ENCODE results near the gene CD300LF. TPM values are rescaled to one million over a fixed set of nuclear protein-coding genes. Genes with fewer than 3 reads are reported as not detected.
A peak's percentile ranks its signal among the peaks of the same experiment; 100 is the strongest.

Gene CD300LF
- not detected in 2 replicates for total RNA-seq

DNA sequence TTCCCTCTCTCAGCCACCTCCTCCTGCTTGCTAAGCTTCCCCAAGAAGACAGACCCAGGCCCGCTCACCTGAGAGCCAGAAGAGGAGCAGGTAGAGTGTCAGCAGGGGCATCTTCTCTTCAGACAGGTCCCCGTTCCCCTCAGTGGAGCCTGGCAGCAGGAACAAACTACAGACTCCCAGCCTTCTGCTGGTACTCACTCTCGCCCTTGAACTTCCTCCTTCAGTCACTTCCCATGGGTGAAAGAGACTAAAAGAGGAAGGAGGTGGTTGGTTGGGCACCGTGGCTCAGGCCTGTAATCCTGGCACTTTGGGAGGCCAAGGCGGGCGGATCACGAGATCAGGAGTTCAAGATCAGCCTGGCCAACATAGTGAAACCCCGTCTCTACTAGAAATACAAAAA lies at the start of gene CD300LF:
Gene CD300LF (minus strand): TSS at position 168 of the 400 bp plus-strand sequence. CDS start 57 bp downstream, at position 111.
- DNase-seq (ENCODE audit: low read depth, low spot score) = no peak

DNA sequence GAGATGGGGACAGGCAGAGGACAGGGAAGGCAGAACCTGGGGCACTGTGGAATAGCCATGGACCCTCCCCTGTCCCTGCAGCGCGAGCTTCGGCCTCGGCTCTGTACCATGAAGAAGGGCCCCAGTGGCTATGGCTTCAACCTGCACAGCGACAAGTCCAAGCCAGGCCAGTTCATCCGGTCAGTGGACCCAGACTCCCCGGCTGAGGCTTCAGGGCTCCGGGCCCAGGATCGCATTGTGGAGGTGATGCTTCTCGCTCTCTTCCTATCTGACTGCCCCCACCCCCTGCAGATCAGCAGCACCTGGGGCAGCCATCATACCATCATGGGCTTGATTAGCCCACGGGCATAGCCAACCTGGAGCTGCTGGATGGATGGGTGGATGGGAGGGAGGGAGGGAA lies 49.2 kb upstream of the CD300LF start:
- DNase-seq (ENCODE audit: low read depth, low spot score) = no peak

DNA sequence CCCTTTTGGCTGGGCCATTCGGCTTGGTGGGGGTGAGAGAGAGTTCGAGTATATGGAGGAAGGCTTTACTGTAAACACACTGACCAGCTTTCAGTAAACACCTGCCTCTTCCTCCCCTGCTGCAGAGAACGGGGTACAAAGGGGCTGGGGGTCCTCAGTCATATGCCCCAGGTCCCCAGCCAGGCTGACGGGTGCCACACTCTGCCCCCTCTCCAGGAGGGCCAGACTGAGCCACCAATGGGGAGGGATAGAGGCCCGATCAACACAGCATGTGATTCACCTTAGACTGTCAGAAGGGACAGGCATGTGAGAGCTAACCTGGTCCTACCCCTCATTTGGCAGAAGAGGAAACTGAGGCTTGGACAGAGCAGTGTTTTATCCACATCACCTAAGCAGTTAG lies 48.7 kb upstream of the CD300LF start:
- DNase-seq (ENCODE audit: low read depth, low spot score) = no peak

DNA sequence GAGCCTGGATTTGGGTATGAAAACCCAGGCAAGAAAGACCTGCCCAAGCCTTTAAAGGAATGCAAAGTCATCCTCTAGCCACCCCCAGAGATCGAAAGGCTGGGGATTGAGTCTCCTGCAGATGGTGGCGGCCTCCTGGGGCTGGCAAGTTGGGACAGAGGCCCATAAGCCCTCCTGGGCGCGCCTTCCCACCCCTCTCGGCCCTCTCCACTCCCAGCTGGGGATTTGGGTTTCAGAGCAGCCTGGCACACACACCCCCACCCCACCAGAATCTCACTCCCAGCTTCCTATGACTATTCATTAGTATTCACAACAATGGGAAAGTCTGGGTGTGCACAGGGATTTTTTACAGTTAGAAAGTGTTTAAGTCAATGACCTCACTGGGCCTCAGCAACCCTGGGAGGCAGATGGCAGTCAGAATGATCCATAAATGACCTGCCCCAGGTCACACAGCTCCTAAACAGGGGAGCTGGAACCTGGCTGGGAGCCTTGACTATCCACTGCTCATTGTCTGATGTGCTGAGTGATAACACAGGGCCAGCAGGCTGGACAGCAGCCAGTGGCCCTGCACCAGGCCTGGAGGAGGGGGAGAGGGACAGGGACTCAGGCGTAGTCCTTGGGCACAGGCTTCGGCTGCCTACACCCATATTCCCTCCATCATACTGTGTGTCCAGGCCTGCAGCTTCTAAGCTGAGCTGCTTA lies 47.8 kb upstream of the CD300LF start:
- no peak for DNase-seq (ENCODE audit: low read depth, low spot score)

DNA sequence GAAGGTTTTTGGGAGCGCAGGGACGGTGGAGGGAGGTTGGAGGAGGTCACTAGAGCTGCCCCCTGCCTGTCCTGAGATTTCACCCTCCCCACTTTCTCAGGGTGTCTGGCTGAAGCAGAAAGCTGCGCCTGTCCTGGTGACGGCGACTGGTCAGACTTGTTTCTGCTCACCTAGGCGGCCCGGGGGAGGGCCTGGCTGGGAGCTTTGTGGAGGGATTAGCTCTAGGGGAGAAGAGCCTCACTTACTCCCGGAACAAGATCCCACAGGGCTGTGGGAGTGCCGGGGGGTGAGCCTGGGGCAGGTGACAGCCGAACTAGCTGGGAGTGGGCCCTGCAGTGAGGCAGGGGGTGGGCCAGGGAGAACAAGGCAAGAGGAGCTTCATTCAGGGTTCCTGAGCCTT lies 47.2 kb upstream of the CD300LF start:
- no peak for DNase-seq (ENCODE audit: low read depth, low spot score)

DNA sequence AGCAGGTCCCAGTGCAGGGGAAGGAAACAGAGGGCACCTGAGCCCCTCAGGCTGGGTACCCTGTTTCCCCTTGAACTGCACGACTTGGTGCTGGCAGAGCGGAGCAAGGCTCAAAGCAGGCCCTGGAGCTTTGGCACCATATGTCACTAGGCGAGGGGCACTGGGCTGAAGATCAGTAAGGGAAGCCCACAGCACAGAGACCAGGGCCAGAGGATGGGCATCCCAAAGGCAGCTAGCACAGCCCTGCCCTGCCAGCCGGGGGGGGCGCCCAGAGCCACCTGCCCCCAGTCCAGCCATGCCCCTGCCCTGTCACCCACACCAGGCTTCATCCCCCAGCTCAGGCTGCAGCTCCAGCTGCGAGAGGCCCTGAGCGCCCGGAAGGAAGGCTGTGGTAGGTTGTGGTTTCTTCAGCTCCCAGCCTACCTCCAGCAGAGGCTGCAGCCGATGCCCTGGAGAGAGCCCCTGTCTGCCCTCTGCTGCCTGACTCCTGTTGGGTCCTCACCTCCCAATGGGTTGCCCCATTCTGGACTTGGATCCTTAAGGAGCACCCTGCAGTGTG lies 46.6 kb upstream of the CD300LF start:
- no peak for DNase-seq (ENCODE audit: low read depth, low spot score)

DNA sequence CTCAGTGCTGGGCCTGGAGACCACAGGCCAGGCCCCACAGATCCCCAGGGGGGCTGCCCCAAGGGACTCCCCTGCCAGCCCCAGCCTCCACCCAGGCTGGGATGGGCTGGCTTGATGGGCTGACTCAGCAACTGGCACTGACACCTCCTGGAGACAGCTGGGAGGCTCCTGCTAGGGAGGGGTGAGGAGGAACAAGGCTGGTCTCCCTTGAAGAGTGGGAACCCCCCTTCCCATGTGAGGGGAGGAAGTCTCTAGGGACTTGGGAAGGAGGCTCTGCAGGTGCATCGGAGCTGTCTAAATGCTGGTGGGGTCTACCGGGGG lies 46.1 kb upstream of the CD300LF start:
- DNase-seq (ENCODE audit: low read depth, low spot score) = no peak

DNA sequence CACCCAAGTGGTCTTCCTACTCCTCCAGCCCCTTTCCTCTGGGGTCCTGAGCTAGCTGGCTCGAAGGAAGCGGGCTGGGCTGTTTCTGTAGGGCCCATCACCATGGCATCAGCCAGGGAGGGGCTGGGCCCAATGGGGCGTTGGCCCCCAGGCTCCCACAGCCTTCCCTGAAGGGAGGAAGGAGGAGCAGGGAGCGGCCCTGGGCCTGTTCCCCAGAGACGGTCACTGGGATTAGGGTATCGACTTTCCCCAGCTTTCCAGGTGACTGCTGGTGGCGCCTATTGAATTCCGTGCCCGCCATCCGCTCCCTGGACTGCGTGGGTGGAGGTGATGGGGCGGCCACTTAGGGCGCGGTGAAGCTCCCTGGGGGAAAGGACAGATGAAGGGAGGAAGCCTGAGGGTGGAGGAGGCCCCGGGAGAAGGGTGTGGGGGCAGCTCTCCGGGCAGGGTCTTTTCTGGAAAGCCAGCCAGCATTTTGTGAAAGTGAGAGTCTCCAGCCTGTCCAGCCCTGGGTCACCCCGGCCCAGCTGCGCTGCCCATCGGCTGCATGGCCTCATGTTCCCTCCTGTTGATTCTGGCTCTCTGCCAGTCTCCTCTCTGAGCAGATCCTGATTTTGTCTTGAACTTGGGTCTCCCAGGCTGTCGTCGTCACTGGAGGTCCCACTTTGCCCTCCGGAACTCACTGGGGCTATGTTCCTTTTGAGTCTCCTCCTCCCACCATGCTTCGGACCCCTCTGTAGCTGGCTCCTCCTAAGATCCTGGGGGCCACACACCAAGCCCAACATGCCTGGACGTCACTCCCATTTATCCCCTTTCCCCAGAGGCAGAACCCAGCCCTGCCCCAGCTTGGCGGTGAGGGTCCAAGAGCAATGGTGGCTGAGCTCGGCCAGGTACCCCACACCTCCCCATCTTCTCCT lies 45.5 kb upstream of the CD300LF start:
- DNase-seq (ENCODE audit: low read depth, low spot score) = no peak

DNA sequence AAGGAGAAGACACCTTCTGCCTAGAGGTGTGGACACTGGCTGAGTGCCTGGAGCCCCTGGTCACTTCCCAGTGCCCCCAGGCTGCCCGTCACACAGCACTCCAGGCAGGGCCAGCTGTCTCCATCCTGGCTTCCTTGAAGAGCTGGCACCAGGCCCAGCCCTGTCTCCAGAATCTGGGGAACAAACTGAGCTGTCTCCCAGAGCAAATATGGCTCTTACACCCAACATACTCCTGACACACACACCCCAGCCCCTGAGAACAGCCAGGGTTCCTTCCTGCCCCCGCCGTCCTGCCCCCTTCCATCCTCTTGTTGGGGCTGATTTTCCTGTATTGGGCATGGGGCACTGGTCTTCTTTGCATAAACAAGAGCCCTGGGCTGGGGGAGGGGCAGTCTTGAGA lies 44.8 kb upstream of the CD300LF start:
- no peak for DNase-seq (ENCODE audit: low read depth, low spot score)

DNA sequence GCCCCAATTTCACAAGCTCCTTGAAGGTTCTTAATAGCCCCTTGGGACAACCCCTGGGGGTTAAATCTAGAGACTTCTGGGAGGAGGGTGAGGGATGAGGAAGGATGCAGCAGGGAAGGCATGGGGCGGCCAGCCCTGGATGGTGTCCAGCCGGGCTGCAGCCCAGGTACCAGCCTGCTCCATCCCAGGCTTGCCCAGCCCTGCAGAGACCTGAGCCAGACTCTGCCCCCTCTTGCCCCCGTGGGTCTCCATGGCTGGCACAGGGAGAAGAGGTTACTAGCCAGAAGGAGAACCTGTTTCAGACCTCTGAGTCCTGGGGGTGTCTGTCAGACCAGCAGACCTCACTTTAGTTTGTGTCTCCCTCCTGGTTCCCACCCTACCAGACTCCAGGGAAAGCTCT lies 44.2 kb upstream of the CD300LF start:
- no peak for DNase-seq (ENCODE audit: low read depth, low spot score)

DNA sequence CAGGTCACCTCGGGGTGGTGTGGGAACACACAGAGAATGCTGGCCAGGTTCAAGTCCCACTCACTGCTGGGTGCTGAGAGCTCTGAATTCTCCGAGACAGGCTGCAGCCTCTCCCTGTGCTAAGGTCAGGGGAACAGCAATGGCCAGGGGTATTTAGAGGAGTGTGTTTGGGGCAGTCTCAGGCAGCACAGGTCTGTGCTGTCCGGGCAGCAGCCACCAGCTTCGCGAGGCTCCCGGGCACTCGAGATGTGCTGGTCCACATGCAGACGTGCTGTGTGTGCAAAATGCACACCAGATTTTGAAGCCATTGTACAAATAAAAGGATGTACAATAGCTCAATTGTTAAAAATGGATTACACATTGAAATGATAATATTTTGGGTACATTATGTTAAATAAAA lies 42.8 kb upstream of the CD300LF start:
- DNase-seq (ENCODE audit: low read depth, low spot score) = no peak

DNA sequence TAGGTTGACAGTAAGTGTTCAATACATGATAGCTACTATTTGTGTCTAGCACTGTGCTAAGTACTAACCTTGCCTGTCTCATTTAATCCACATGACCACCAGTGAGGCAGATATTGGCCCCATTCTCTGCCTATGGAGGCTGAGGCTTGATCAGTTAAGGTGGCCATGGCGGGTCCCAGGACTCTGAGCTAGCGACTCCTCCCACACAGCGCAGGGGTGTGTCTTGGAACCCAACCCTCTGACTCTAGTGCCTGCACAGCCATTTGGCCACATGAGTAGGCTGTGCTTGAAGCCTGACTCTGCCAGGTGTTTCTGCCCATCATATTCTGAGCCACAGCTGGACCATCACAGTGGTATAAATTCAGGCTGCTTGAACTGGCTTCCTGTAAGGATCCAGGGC lies 42.1 kb upstream of the CD300LF start:
- DNase-seq (ENCODE audit: low read depth, low spot score) = no peak

DNA sequence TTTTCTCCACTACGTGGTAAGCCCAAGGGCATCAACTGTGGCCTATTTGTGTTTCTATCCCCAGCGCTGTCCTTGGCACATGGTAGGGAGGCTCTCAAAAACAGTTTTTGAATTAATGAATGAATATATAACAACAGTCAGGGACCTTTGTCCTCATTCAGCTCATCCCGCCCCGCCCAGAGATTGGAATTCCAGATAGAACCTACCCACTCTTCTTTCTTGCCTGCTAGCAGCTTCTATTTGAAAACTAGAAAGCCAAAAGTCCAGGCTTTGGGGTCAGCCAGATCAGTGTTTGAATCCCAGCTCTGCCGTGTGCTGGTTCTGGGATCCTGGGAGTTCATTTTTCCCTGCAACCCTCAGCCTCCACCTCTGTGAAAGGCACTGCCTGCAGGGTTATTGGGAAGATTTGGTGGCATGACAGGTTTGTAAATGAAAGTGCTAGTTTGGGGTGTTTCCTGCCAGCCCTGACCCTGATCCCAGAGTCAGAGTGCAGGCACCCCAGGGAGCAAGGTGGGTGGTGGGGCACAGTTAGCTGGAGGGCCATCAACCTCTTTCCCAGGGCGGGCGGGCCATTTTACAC lies 40.2 kb upstream of the CD300LF start:
- no peak for DNase-seq (ENCODE audit: low read depth, low spot score)

DNA sequence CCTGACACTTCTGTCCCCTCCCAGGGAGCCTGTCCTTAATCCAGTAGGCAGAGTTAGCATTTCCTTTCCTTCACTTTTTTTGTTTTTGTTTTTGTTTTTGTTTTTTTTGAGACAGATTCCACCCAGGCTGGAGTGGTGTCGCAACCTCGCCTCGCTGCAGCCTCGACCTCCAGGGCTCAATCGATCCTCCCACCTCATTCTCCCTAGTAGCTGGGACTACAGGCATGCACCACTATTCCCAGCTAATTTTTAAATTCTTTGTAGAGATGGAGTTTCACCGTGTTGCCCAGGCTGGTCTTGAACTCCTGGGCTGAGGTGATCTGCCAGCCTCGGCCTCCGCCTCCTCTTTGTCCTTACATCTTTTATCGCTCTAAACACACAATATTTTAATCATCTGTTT lies 39.7 kb upstream of the CD300LF start:
- no peak for DNase-seq (ENCODE audit: low read depth, low spot score)

DNA sequence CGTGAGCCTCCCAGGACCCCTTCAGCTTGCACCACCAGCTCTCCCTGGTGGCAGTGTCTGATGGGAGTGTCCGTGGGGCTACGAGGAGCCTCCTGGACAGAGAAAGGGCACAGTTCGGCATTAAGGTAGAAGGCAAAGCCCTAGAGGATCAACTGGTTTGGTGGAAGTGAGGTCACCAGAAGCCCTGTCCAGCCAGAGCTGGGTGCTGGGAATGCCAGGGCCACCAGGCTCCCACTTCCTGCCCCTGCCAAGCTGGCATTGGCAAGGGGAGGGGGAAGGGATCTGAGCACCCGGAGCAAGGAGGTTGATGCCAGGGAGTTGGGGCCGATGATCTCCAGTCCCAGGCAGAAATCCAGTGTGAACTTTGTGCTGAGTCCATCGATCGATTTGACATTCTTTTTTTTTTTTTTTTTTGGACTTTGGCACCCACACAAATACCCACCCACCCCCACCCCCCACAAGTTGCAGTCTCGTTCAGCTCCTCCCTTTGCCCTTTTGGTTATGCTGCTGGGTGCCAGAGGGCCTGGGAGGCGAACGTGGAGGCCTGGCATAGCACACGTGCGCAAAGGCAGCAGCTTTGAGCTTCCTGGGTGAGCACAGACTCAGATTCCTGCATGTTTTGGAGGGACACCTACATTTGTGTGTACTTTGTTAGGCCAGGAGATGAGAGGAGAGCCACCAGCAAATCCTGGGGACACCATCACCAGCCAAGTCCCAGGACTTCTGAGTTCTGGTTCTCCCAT lies 37.8 kb upstream of the CD300LF start:
- DNase-seq (ENCODE audit: low read depth, low spot score) = no peak

DNA sequence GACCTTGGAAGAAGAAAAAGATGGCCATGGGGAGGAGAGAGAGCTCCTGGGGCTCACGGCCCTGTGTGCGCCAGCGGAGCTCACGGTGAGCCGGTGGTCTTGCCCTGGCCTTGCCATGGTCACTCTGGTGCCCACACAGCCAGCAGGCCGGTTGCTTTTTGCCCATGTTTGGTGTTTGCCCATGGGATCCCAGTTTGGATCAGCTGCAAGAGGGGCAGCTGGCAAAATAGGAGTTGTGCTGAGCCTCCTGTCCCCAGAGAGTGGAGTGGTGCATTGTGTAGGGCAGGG lies 37.3 kb upstream of the CD300LF start:
- no peak for DNase-seq (ENCODE audit: low read depth, low spot score)

DNA sequence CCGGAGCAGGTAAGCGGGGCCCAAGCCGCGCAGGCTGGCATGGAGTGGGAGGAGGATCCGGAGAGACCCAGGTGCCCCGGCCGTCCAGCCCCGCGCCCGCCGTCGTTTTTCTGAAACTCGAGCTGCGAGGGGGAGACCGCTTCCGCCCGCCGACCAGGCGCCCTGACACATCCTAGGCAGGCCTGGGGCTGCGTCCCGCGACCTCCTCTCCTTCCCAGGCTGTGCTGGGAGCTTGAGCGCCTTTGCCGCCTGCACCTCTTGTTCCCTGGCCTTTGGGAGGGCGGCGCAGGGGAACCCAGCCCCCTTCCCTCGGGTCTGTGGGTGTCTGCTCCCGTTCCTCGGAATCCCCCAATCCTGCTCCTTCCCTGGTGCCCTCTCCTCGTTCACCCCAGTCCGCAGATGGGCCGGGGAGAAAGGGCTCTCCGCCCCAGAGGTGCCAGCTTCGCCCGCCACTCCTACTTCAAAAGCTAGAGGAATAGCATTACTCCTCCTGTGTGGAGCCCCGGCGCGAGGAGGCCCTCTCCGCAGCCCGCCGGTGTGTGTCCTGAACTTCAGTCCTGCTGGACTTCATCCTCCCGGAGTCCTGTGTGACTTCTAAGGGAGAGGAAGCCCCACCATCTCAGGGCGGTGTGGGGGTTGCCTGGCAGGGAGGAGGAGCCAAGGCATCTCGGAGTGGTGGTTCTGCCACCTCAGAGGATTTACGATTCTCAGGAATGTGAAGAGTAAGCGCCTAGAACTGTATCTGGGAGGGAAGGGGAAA lies 36.7 kb upstream of the CD300LF start:
- no peak for DNase-seq (ENCODE audit: low read depth, low spot score)

DNA sequence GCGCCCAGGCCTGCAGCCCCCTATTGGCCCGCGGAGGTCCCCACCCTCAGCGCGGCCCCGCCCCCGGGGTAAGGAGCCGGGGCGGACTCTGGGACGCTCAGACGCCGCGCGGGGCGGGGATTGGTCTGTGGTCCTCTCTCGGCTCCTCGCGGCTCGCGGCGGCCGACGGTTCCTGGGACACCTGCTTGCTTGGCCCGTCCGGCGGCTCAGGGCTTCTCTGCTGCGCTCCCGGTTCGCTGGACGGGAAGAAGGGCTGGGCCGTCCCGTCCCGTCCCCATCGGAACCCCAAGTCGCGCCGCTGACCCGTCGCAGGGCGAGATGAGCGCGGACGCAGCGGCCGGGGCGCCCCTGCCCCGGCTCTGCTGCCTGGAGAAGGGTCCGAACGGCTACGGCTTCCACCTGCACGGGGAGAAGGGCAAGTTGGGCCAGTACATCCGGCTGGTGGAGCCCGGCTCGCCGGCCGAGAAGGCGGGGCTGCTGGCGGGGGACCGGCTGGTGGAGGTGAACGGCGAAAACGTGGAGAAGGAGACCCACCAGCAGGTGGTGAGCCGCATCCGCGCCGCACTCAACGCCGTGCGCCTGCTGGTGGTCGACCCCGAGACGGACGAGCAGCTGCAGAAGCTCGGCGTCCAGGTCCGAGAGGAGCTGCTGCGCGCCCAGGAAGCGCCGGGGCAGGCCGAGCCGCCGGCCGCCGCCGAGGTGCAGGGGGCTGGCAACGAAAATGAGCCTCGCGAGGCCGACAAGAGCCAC lies 36.0 kb upstream of the CD300LF start, which contains the start of gene NHERF1:
Gene NHERF1 (plus strand): TSS at position 100 of the 750 bp plus-strand sequence. CDS start 219 bp downstream, at position 319.
- peak; percentile 45 for DNase-seq (ENCODE audit: low read depth, low spot score)

DNA sequence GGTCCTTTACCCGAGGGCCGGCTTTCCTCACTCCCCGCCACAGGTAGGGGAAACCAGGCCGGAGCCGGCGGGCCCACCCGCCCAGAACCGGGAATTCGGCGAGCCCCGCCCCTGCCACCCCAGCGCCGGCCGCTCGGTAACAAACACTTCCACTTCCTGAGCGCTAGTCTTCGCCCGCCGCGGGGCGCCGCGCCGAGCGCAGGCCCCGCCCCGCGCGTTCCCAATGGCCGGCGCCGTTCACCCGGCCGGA lies 35.5 kb upstream of the CD300LF start:
- DNase-seq (ENCODE audit: low read depth, low spot score) = no peak

DNA sequence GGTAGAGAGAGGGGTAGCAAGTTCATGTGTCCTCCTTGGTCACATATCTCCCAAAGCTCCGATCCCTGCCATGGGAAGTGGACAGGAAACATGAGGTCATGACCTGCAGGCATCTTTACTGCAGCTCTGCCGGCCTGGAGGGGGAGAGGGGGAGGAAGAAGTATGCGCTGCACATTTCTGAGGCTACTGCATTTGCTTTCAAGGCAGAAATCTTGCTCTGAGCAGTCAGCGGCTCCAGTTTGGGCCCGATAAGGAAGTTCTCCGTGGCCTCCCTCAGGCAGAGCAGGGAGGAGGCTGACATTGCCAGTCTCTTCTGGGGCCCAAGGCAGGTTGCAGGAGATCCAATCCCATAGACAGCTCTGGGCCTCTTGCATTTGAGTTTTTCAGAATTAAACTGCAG lies 34.2 kb upstream of the CD300LF start:
- no peak for DNase-seq (ENCODE audit: low read depth, low spot score)

DNA sequence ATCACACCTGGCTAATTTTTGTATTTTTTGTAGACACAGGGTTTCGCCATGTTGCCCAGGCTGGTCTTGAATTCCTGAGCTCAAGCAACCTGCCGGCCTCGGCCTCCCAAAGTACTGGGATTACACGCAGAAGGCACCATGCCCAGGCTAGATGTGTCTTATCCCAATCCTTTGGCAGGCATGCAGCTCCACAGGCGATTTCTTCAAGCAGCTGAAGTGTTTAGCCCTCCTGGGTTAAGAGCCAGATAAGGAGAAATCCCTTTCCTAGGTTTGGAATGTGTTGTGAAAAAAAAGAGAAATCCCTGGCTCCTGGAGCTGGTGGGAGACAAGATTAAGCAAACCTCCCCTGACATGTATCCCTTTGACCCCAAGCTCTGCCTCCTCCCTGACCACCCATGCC lies 33.7 kb upstream of the CD300LF start:
- no peak for DNase-seq (ENCODE audit: low read depth, low spot score)
